ENCODE data around the gene ZMIZ2.

DNA sequence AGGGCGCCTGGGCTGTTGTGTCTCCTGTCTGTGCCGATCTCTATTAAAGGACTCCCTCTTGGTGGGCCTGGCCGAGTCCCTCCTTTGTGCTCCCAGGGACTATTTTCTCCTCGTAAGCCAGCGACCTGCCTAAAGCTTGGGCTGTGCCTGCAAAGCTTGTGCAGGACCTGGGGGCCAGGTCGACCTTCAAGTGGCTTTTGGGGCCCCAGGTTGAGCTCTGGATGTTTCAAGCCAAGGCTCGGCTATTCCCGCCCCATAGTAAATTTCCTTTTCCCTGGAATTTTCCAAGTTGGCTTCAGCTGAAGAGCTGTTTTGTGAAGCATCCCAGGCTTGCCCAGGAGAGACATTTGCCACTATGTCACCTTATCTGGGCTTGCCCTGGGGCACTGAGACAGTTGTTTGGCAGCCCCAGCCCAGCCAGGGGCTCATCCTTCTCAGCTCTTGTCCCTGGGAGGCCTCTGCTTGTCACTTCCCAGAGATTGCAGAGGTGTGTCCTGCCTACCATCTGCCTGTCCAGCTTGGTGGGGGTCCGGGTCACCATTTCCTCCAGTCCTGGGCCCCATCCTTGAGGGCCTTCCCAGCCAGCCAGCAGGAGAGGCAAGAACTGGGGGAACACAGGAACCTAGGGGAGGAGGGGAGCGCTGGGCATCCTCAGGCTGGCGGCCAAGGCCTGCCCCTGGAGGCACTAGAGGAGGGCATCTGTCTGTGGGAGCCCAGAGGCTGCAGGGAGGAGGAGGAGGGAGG is 20.2 kb downstream of the ZMIZ2 start:
- TF ChIP-seq, protein P1, sequence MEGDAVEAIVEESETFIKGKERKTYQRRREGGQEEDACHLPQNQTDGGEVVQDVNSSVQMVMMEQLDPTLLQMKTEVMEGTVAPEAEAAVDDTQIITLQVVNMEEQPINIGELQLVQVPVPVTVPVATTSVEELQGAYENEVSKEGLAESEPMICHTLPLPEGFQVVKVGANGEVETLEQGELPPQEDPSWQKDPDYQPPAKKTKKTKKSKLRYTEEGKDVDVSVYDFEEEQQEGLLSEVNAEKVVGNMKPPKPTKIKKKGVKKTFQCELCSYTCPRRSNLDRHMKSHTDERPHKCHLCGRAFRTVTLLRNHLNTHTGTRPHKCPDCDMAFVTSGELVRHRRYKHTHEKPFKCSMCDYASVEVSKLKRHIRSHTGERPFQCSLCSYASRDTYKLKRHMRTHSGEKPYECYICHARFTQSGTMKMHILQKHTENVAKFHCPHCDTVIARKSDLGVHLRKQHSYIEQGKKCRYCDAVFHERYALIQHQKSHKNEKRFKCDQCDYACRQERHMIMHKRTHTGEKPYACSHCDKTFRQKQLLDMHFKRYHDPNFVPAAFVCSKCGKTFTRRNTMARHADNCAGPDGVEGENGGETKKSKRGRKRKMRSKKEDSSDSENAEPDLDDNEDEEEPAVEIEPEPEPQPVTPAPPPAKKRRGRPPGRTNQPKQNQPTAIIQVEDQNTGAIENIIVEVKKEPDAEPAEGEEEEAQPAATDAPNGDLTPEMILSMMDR (IDR thresholded peaks at IDR 0.05): no peak
- no peak for TF ChIP-seq EP300 (IDR thresholded peaks at IDR 0.05)

Measured in esophagus muscularis mucosa (tissue), 3 donors.